DMS153 treated with DMSO at 0.1 percent for 48 hours (cell line): ENCODE results near the gene ATP4B.

Source experiments
- DNase-seq: peaks from one replicate; lab custom pipeline; 2025; ENCODE audit not compliant: unreplicated experiment; lab: John Stamatoyannopoulos, UW

Gene ATP4B

GRCh38 chr13:113643593-113643992, 14.4 kb downstream of the ATP4B start:
- no peak for DNase-seq

GRCh38 chr13:113642563-113642962, 15.4 kb downstream of the ATP4B start:
- no peak for DNase-seq

- DNase-seq: no peak
These were observed 16.6 kb downstream of the ATP4B start for GRCh38 chr13:113641426-113641825.

GRCh38 chr13:113639616-113640262, 18.3 kb downstream of the ATP4B start:
- DNase-seq: no peak

GRCh38 chr13:113638806-113639205, 19.2 kb downstream of the ATP4B start:
- no peak for DNase-seq

- DNase-seq: no peak
These were observed 19.7 kb downstream of the ATP4B start for GRCh38 chr13:113638173-113638746.

GRCh38 chr13:113637262-113638160, 20.5 kb downstream of the ATP4B start:
- DNase-seq: no peak

GRCh38 chr13:113636266-113636963, 21.6 kb downstream of the ATP4B start:
- DNase-seq: no peak

GRCh38 chr13:113635709-113636108, 22.3 kb downstream of the ATP4B start:
- no peak for DNase-seq

GRCh38 chr13:113635048-113635420, 23.0 kb downstream of the ATP4B start:
- DNase-seq: no peak

GRCh38 chr13:113634279-113635047, 23.5 kb downstream of the ATP4B start:
- DNase-seq: no peak

GRCh38 chr13:113633485-113633873, 24.5 kb downstream of the ATP4B start:
- no peak for DNase-seq

- no peak for DNase-seq
These were observed 25.1 kb downstream of the ATP4B start for GRCh38 chr13:113632706-113633484.

GRCh38 chr13:113631341-113632095, 26.5 kb downstream of the ATP4B start:
- DNase-seq: no peak

GRCh38 chr13:113630804-113631203, 27.2 kb downstream of the ATP4B start:
- DNase-seq: no peak

- DNase-seq: no peak
These were observed 27.7 kb downstream of the ATP4B start for GRCh38 chr13:113630296-113630695.

GRCh38 chr13:113629866-113630265, 28.1 kb downstream of the ATP4B start:
- no peak for DNase-seq

GRCh38 chr13:113628291-113629270, 29.4 kb downstream of the ATP4B start:
- no peak for DNase-seq
